H9 (cell line): ENCODE measurements around the gene CDH4. TPM values are rescaled to one million over a fixed set of nuclear protein-coding genes. Genes with fewer than 3 reads are reported as not detected.
A peak's percentile ranks its signal among the peaks of the same experiment; 100 is the strongest.

Experiments used
- DNase-seq: peaks from one replicate; pipeline ENCODE4 v3.0.0-alpha.2; 2017
- H2AFZ ChIP-seq: one replicate; pipeline ENCODE4 v1.6.1; 2013; ENCODE audit warnings: mild to moderate bottlenecking, low read length, control low read depth, moderate library complexity
- H2AK5ac ChIP-seq: 2 replicates; pipeline ENCODE4 v1.6.1; 2013; ENCODE audit warnings: low read length, control low read depth, mixed read lengths; ENCODE audit not compliant: insufficient read length
- H2BK120ac ChIP-seq: one replicate; pipeline ENCODE4 v1.6.1; 2013; ENCODE audit warnings: low read depth, mild to moderate bottlenecking, low read length, control low read depth, inconsistent platforms; ENCODE audit not compliant: poor library complexity, severe bottlenecking
- H2BK12ac ChIP-seq: 2 replicates; pipeline ENCODE4 v1.6.1; 2013; ENCODE audit warnings: low read length, control low read depth, mixed read lengths, low read depth; ENCODE audit not compliant: insufficient read length
- H2BK15ac ChIP-seq: 2 replicates; pipeline ENCODE4 v1.6.1; 2013; ENCODE audit warnings: low read depth, low read length, control low read depth
- H2BK20ac ChIP-seq: one replicate; pipeline ENCODE4 v1.6.1; 2013; ENCODE audit warnings: low read depth, mild to moderate bottlenecking, low read length, control low read depth, inconsistent platforms; ENCODE audit not compliant: poor library complexity, severe bottlenecking
- H2BK5ac ChIP-seq: 2 replicates; pipeline ENCODE4 v1.6.1; 2013; ENCODE audit warnings: low read length, control low read depth, mixed read lengths; ENCODE audit not compliant: insufficient read length
- H3K14ac ChIP-seq: 2 replicates; pipeline ENCODE4 v1.6.1; 2013; ENCODE audit warnings: low read length, control low read depth; ENCODE audit not compliant: insufficient read depth
- H3K18ac ChIP-seq: 2 replicates; pipeline ENCODE4 v1.6.1; 2013; ENCODE audit warnings: low read depth, mild to moderate bottlenecking, mixed read lengths, low read length, control low read depth; ENCODE audit not compliant: insufficient read length
- H3K23ac ChIP-seq: 2 replicates; pipeline ENCODE4 v1.6.1; 2013; ENCODE audit warnings: low read length, control low read depth, mixed read lengths, low read depth; ENCODE audit not compliant: insufficient read length
- H3K23me2 ChIP-seq: 2 replicates; pipeline ENCODE4 v1.6.1; 2013; ENCODE audit warnings: low read depth, mild to moderate bottlenecking, mixed read lengths, low read length, control low read depth; ENCODE audit not compliant: insufficient read length, poor library complexity, severe bottlenecking
- H3K27ac ChIP-seq: 2 replicates; pipeline ENCODE4 v1.5.1; 2013; ENCODE audit warnings: low read length, control low read depth, mixed read lengths, low read depth; ENCODE audit not compliant: insufficient read length
- H3K27me3 ChIP-seq: 2 replicates; pipeline ENCODE4 v1.6.1; 2013; ENCODE audit warnings: low read length, control low read depth, inconsistent platforms; ENCODE audit not compliant: insufficient read depth
- H3K4ac ChIP-seq: 2 replicates; pipeline ENCODE4 v1.6.1; 2013; ENCODE audit warnings: low read depth, mild to moderate bottlenecking, control low read depth, inconsistent platforms, low read length, moderate library complexity
- H3K4me1 ChIP-seq: 2 replicates; pipeline ENCODE4 v1.6.1; 2013; ENCODE audit warnings: low read length, control low read depth, inconsistent platforms; ENCODE audit not compliant: insufficient read depth
- H3K4me2 ChIP-seq: 2 replicates; pipeline ENCODE4 v1.6.1; 2013; ENCODE audit warnings: low read length, control low read depth, mixed read lengths; ENCODE audit not compliant: insufficient read length, insufficient read depth
- H3K56ac ChIP-seq: 2 replicates; pipeline ENCODE4 v1.6.1; 2013; ENCODE audit warnings: low read depth, mild to moderate bottlenecking, mixed read lengths, low read length, control low read depth; ENCODE audit not compliant: insufficient read length
- H3K79me1 ChIP-seq: 2 replicates; pipeline ENCODE4 v1.6.1; 2013; ENCODE audit warnings: low read depth, mild to moderate bottlenecking, moderate library complexity, low read length, control low read depth, inconsistent platforms; ENCODE audit not compliant: insufficient read depth, poor library complexity, severe bottlenecking
- H3K79me2 ChIP-seq: 2 replicates; pipeline ENCODE4 v1.6.1; 2013; ENCODE audit warnings: low read length, control low read depth, inconsistent platforms; ENCODE audit not compliant: insufficient read depth
- H3K9ac ChIP-seq: 2 replicates; pipeline ENCODE4 v1.6.1; 2013; ENCODE audit warnings: low read length, control low read depth, mixed read lengths; ENCODE audit not compliant: insufficient read length; ENCODE audit errors: extremely low read depth
- H3K9me3 ChIP-seq: one replicate; pipeline ENCODE4 v1.6.1; 2013; ENCODE audit warnings: low read depth, low read length, inconsistent platforms; ENCODE audit not compliant: control insufficient read depth
- H3T11ph ChIP-seq: one replicate; pipeline ENCODE4 v1.6.1; 2013; ENCODE audit warnings: mild to moderate bottlenecking, low read length, control low read depth, inconsistent platforms
- H4K20me1 ChIP-seq: one replicate; pipeline ENCODE4 v1.6.1; 2013; ENCODE audit not compliant: control insufficient read depth, insufficient read length, insufficient read depth
- H4K5ac ChIP-seq: 2 replicates; pipeline ENCODE4 v1.6.1; 2013; ENCODE audit warnings: low read depth, mild to moderate bottlenecking, mixed read lengths, low read length, control low read depth; ENCODE audit not compliant: insufficient read length
- H4K8ac ChIP-seq: replicated peaks from 2 replicates; pipeline ENCODE4 v1.6.1; 2013; ENCODE audit warnings: low read length, control low read depth, mixed read lengths, low read depth; ENCODE audit not compliant: insufficient read length
- H4K91ac ChIP-seq: 2 replicates; pipeline ENCODE4 v1.6.1; 2013; ENCODE audit warnings: low read depth, mild to moderate bottlenecking, moderate library complexity, mixed read lengths, low read length, control low read depth; ENCODE audit not compliant: insufficient read length
- H3K27ac Mint-ChIP-seq, 3 experiments: 2 replicates in 2 of 3; 3 replicates in 1 of 3; pipeline ENCODE4 v1.8.0; 2020 to 2021; ENCODE audit warnings: mixed read lengths in 3 of 3, mild to moderate bottlenecking in 1 of 3, moderate library complexity in 1 of 3
- H3K27me3 Mint-ChIP-seq: 2 replicates; pipeline ENCODE4 v1.8.0; 2021; ENCODE audit warnings: low read depth, mild to moderate bottlenecking, moderate library complexity, mixed read lengths
- H3K36me3 Mint-ChIP-seq, 3 experiments: 2 replicates in 2 of 3; 3 replicates in 1 of 3; pipeline ENCODE4 v1.8.0; 2020 to 2021; ENCODE audit warnings: low read depth in 3 of 3, mixed read lengths in 3 of 3; ENCODE audit not compliant: insufficient read depth in 1 of 3
- H3K4me1 Mint-ChIP-seq, 2 experiments: 2 replicates each; pipeline ENCODE4 v1.8.0; 2020; ENCODE audit warnings: mixed read lengths in 2 of 2
- H3K4me3 Mint-ChIP-seq, 2 experiments: 2 replicates in 1 of 2; 3 replicates in 1 of 2; pipeline ENCODE4 v1.8.0; 2020 to 2021; ENCODE audit warnings: mild to moderate bottlenecking in 2 of 2, mixed read lengths in 2 of 2, moderate library complexity in 1 of 2
- H3K9me3 Mint-ChIP-seq, 2 experiments: 2 replicates in 1 of 2; 3 replicates in 1 of 2; pipeline ENCODE4 v1.8.0; 2020; ENCODE audit warnings: mild to moderate bottlenecking in 2 of 2, mixed read lengths in 2 of 2, moderate library complexity in 1 of 2
- WGBS: extraction: QIAGEN DNeasy Blood & Tissue Kit; methylation state at CpG from one replicate; pipeline ENCODE4 v1.1.7; 2013; ENCODE audit warnings: missing lambda C conversion rate, low lambda C conversion rate, mixed read lengths; ENCODE audit not compliant: insufficient read length; ENCODE audit errors: extremely low coverage; 5-methylcytosine and 5-hydroxymethylcytosine counted together
- total RNA-seq: library from RNA; stranded (reverse); gene quantifications from 2 replicates; pipeline ENCODE4 v1.2.1, GENCODE V29; 2021
- TF ChIP-seq, protein P1 (sequence below): fragments of 200-600 bp; sonication (generic); conservative IDR thresholded peaks from 3 replicates; pipeline ENCODE4 v1.8.0; 2021; ENCODE audit warnings: antibody characterized with exemption, mild to moderate bottlenecking

The CDH4 gene
- total RNA-seq, 1 experiment from 2014 or later = 3.0 TPM

DNA sequence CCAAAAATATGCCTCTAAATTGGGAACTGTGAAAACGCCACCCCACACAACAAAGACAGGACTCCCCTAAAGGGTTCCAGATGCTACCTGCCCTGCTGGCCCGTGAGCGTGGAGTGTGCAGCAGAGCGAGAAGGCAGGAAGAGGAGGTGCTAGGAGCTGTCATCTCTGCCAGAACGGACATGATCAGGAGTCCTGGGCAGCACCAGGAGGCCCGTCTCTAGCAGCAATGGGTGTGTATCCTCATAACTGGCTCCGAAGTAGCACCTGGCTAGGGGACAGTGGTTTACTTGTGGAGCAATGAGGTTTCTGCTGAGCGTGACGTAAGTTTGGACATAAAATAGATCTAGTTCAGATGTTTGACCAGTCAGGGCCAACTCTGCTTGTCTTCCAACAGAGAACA lies 226.0 kb downstream of the CDH4 start:
- no peak overlapping the region for H2BK5ac ChIP-seq
- no peaks in the 10 kb centered on the region for H3K79me2 ChIP-seq
- no peak overlapping the region for H3K23ac ChIP-seq
- H3K4me1 ChIP-seq = no peaks in the 10 kb centered on the region
- no peaks in the 10 kb centered on the region for H3K23me2 ChIP-seq
- no peak overlapping the region for H2BK120ac ChIP-seq
- H2BK15ac ChIP-seq = no peak overlapping the region
- no peaks in the 10 kb centered on the region for H3K9me3 ChIP-seq
- TF ChIP-seq, protein P1, sequence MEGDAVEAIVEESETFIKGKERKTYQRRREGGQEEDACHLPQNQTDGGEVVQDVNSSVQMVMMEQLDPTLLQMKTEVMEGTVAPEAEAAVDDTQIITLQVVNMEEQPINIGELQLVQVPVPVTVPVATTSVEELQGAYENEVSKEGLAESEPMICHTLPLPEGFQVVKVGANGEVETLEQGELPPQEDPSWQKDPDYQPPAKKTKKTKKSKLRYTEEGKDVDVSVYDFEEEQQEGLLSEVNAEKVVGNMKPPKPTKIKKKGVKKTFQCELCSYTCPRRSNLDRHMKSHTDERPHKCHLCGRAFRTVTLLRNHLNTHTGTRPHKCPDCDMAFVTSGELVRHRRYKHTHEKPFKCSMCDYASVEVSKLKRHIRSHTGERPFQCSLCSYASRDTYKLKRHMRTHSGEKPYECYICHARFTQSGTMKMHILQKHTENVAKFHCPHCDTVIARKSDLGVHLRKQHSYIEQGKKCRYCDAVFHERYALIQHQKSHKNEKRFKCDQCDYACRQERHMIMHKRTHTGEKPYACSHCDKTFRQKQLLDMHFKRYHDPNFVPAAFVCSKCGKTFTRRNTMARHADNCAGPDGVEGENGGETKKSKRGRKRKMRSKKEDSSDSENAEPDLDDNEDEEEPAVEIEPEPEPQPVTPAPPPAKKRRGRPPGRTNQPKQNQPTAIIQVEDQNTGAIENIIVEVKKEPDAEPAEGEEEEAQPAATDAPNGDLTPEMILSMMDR = no peak
- H3K4me1 Mint-ChIP-seq = peaks cover 21 to 23% of the 10 kb centered on the region in 2 experiments
- no peak overlapping the region for H2AFZ ChIP-seq
- no peak overlapping the region for H4K8ac ChIP-seq
- no peak overlapping the region for H2BK12ac ChIP-seq
- H3K36me3 Mint-ChIP-seq = peaks cover 0 to 11% (median 6%) of the 10 kb centered on the region in 3 experiments; a peak in 5 of 7 replicates
- no peak overlapping the region for H4K91ac ChIP-seq
- peaks cover 3% of the 10 kb centered on the region for H4K20me1 ChIP-seq
- H3K56ac ChIP-seq = no peak overlapping the region
- no peak overlapping the region for H3K4ac ChIP-seq
- no peak overlapping the region for H4K5ac ChIP-seq
- no CpG with 5 or more reads among the region's 9 CpGs for WGBS
- peaks cover 8 to 9% of the 10 kb centered on the region in 2 experiments for H3K9me3 Mint-ChIP-seq
- H3K18ac ChIP-seq = no peak overlapping the region
- no peaks in the 10 kb centered on the region; the same call in 1 of the 2 replicates for H3K27me3 ChIP-seq
- H3K27me3 Mint-ChIP-seq = peaks cover 26% of the 10 kb centered on the region
- H2BK20ac ChIP-seq = no peak overlapping the region
- H3T11ph ChIP-seq = no peak overlapping the region
- no peak overlapping the region for H3K27ac Mint-ChIP-seq
- H3K14ac ChIP-seq = no peak overlapping the region
- DNase-seq = peak; percentile 18
- no peak overlapping the region for H3K4me2 ChIP-seq
- no peak overlapping the region for H2AK5ac ChIP-seq
- H3K4me3 Mint-ChIP-seq = no peak overlapping the region
- H3K27ac ChIP-seq = no peak overlapping the region
- H3K9ac ChIP-seq = no peak overlapping the region
- no peaks in the 10 kb centered on the region for H3K79me1 ChIP-seq
